ENCODE measurements around the gene TAF11L4. TPM values are rescaled to one million over a fixed set of nuclear protein-coding genes. Genes with fewer than 3 reads are reported as not detected.

Gene TAF11L4
- total RNA-seq, 1 experiment from 2014 or later: not detected

Other genes starting within 250 kb of the TAF11L4 start
- not detected in 2 replicates for gene TAF11L2, start 23.6 kb upstream of the TAF11L4 start, total RNA-seq (2014; rRNA removed; shearing (Covaris generic))
- gene TAF11L3, start 3.4 kb upstream of the TAF11L4 start, total RNA-seq (2014; rRNA removed; shearing (Covaris generic)): not detected in 2 replicates
- not detected in 2 replicates for gene TAF11L5, start 3.4 kb downstream of the TAF11L4 start, total RNA-seq (2014; rRNA removed; shearing (Covaris generic))
- gene TAF11L6, start 6.9 kb downstream of the TAF11L4 start, total RNA-seq (2014; rRNA removed; shearing (Covaris generic)): not detected in 2 replicates
- gene TAF11L7, start 64.0 kb downstream of the TAF11L4 start, total RNA-seq (2014; rRNA removed; shearing (Covaris generic)): not detected in 2 replicates
- not detected in 2 replicates for gene TAF11L8, start 69.2 kb downstream of the TAF11L4 start, total RNA-seq (2014; rRNA removed; shearing (Covaris generic))
- not detected in 2 replicates for gene TAF11L9, start 72.6 kb downstream of the TAF11L4 start, total RNA-seq (2014; rRNA removed; shearing (Covaris generic))
- not detected in 2 replicates for gene TAF11L10, start 76.0 kb downstream of the TAF11L4 start, total RNA-seq (2014; rRNA removed; shearing (Covaris generic))
- not detected in 2 replicates for gene TAF11L11, start 82.4 kb downstream of the TAF11L4 start, total RNA-seq (2014; rRNA removed; shearing (Covaris generic))
- gene TAF11L12, start 88.6 kb downstream of the TAF11L4 start, total RNA-seq (2014; rRNA removed; shearing (Covaris generic)): not detected in 2 replicates
- gene TAF11L13, start 110.3 kb downstream of the TAF11L4 start, total RNA-seq (2014; rRNA removed; shearing (Covaris generic)): not detected in 2 replicates
- not detected in 2 replicates for gene TAF11L14, start 112.7 kb downstream of the TAF11L4 start, total RNA-seq (2014; rRNA removed; shearing (Covaris generic))

Measured in A172 (cell line).